ENCODE measurements around the gene FAM81A. TPM values are rescaled to one million over a fixed set of nuclear protein-coding genes. Genes with fewer than 3 reads are reported as not detected.

Gene FAM81A
- total RNA-seq, 3 donors from 2014 or later (not counting 1 experiment from before 2014, with no cell fraction given), result 1.0 TPM; not detected in 2

GRCh38 chr15:59532770-59533379, 94.9 kb downstream of the FAM81A start:
- Histone ChIP-seq H3K27ac (ENCODE audit: low read length) (peak overlapping the region; percentile 11), H3K4me1 (ENCODE audit: control insufficient read depth, insufficient read depth, low read length) (no peaks in the 10 kb centered on the region), H3K4me3 (ENCODE audit: low read length) (no peak overlapping the region), H3K27me3 (ENCODE audit: control insufficient read depth, insufficient read depth, low read length) (no peaks in the 10 kb centered on the region), H3K36me3 (ENCODE audit: control insufficient read depth, insufficient read depth, low read length) (no peaks in the 10 kb centered on the region), H3K9me3 (ENCODE audit: control insufficient read depth, insufficient read depth, low read length) (no peaks in the 10 kb centered on the region)
- intact Hi-C loops (cut with micrococcal nuclease), result no loop called here
- Mint-ChIP-seq H3K9me3 (no peaks in the 10 kb centered on the region), H3K27me3 (ENCODE audit: low read depth in 2 of 2) (peaks cover 13 to 32% of the 10 kb centered on the region in 2 donors), H3K27ac (no peak overlapping the region), H3K4me3 (no peak overlapping the region), H3K36me3 (no peaks in the 10 kb centered on the region), H3K4me1 (peaks cover 0 to 10% of the 10 kb centered on the region in 2 donors)
- peak in 1 of 2 donors; percentile 57 for DNase-seq
- 0% methylated on average over 5 of the region's 8 CpGs for WGBS (ENCODE audit: insufficient coverage)
- peak; percentile 69 for TF ChIP-seq CTCF (IDR thresholded peaks at IDR 0.05)
- peak in 1 of 3 donors; percentile 52 for ATAC-seq

- Mint-ChIP-seq H3K27me3 (ENCODE audit: low read depth in 2 of 2) (peaks cover 13 to 23% of the 10 kb centered on the region in 2 donors), H3K4me1 (peaks cover 0 to 5% of the 10 kb centered on the region in 2 donors), H3K9me3 (no peaks in the 10 kb centered on the region), H3K36me3 (no peaks in the 10 kb centered on the region), H3K4me3 (no peak overlapping the region), H3K27ac (no peak overlapping the region)
- Histone ChIP-seq H3K9me3 (ENCODE audit: control insufficient read depth, insufficient read depth, low read length) (no peaks in the 10 kb centered on the region), H3K4me3 (ENCODE audit: low read length) (no peak overlapping the region), H3K27me3 (ENCODE audit: control insufficient read depth, insufficient read depth, low read length) (no peaks in the 10 kb centered on the region), H3K4me1 (ENCODE audit: control insufficient read depth, insufficient read depth, low read length) (no peaks in the 10 kb centered on the region), H3K27ac (ENCODE audit: low read length) (no peak overlapping the region), H3K36me3 (ENCODE audit: control insufficient read depth, insufficient read depth, low read length) (no peaks in the 10 kb centered on the region)
- ATAC-seq (no peak), DNase-seq (no peak)
- no peak for TF ChIP-seq CTCF (IDR thresholded peaks at IDR 0.05)
- intact Hi-C loops (cut with micrococcal nuclease), result no loop called here
- 86% methylated on average over 6 of the region's 6 CpGs for WGBS (ENCODE audit: insufficient coverage)
Observed at GRCh38 chr15:59536553-59536952, 98.6 kb downstream of the FAM81A start.

- TF ChIP-seq CTCF (IDR thresholded peaks at IDR 0.05), result no peak
- Mint-ChIP-seq H3K27me3 (ENCODE audit: low read depth in 2 of 2) (peaks cover 13 to 17% of the 10 kb centered on the region in 2 donors), H3K36me3 (no peaks in the 10 kb centered on the region), H3K27ac (no peak overlapping the region), H3K4me3 (no peak overlapping the region), H3K9me3 (no peaks in the 10 kb centered on the region), H3K4me1 (peaks cover 0 to 5% of the 10 kb centered on the region in 2 donors)
- Histone ChIP-seq H3K27me3 (ENCODE audit: control insufficient read depth, insufficient read depth, low read length) (no peaks in the 10 kb centered on the region), H3K4me1 (ENCODE audit: control insufficient read depth, insufficient read depth, low read length) (no peaks in the 10 kb centered on the region), H3K27ac (ENCODE audit: low read length) (no peak overlapping the region), H3K36me3 (ENCODE audit: control insufficient read depth, insufficient read depth, low read length) (no peaks in the 10 kb centered on the region), H3K4me3 (ENCODE audit: low read length) (no peak overlapping the region), H3K9me3 (ENCODE audit: control insufficient read depth, insufficient read depth, low read length) (no peaks in the 10 kb centered on the region)
- ATAC-seq (no peak), DNase-seq (no peak)
- 88% methylated on average over 1 of the region's 2 CpGs for WGBS (ENCODE audit: insufficient coverage)
- intact Hi-C loops (cut with micrococcal nuclease), result no loop called here
Observed at GRCh38 chr15:59537403-59537802, 99.4 kb downstream of the FAM81A start.

- peaks cover 2% of the 10 kb centered on the region for H3K4me1 ChIP-seq (ENCODE audit: control insufficient read depth, insufficient read depth, low read length)
- H3K4me3 ChIP-seq (ENCODE audit: low read length), result no peak overlapping the region
- no peaks in the 10 kb centered on the region for H3K9me3 ChIP-seq (ENCODE audit: control insufficient read depth, insufficient read depth, low read length)
- H3K36me3 ChIP-seq (ENCODE audit: control insufficient read depth, insufficient read depth, low read length), result no peaks in the 10 kb centered on the region
- intact Hi-C loops (cut with micrococcal nuclease), result no loop called here
- H3K27me3 Mint-ChIP-seq (ENCODE audit: low read depth in 2 of 2), result peaks cover 14 to 15% of the 10 kb centered on the region in 2 donors
- ATAC-seq, result no peak
- WGBS (ENCODE audit: insufficient coverage), result 88% methylated on average over 3 of the region's 3 CpGs
- no peak overlapping the region for H3K27ac ChIP-seq (ENCODE audit: low read length)
- no peak overlapping the region for H3K4me3 Mint-ChIP-seq
- DNase-seq, result no peak
- no peaks in the 10 kb centered on the region for H3K36me3 Mint-ChIP-seq
- H3K4me1 Mint-ChIP-seq, result peaks cover 1 to 6% of the 10 kb centered on the region in 2 donors
- no peak for TF ChIP-seq CTCF (IDR thresholded peaks at IDR 0.05)
- H3K27me3 ChIP-seq (ENCODE audit: control insufficient read depth, insufficient read depth, low read length), result no peaks in the 10 kb centered on the region
- no peaks in the 10 kb centered on the region for H3K9me3 Mint-ChIP-seq
- no peak overlapping the region for H3K27ac Mint-ChIP-seq
Observed at GRCh38 chr15:59538494-59538893, 100.5 kb downstream of the FAM81A start.
